Fibroblast of the aortic adventitia (primary cell): ENCODE data around the gene BCL2L15. TPM values are rescaled to one million over a fixed set of nuclear protein-coding genes. Genes with fewer than 3 reads are reported as not detected.

Experiments
- DNase-seq: peaks from one replicate; pipeline ENCODE4 v3.0.0-alpha.2; 2010; ENCODE audit warnings: low read depth
- H3K4me3 ChIP-seq: 2 replicates; pipeline ENCODE4 v1.5.1; 2011; ENCODE audit warnings: low read depth, mild to moderate bottlenecking, control low read depth, low read length, moderate library complexity
- CTCF ChIP-seq: IDR thresholded peaks from 2 replicates; pipeline ENCODE4 v1.5.1; 2011; ENCODE audit warnings: mild to moderate bottlenecking, low read length, control low read depth, inconsistent platforms; ENCODE audit not compliant: insufficient read depth
- total RNA-seq: library from RNA; depleted of rRNA; stranded (reverse); fragments of >200 nt; gene quantifications from 2 replicates; pipeline ENCODE4 v1.2.3, GENCODE V29; 2012; ENCODE audit warnings: low replicate concordance

BCL2L15 gene
- total RNA-seq, 1 donor: 0.18 TPM

GRCh38 chr1:113859478-113860175 lies 27.8 kb downstream of the BCL2L15 start:
- TF ChIP-seq CTCF: no peak
- DNase-seq: peak; percentile 28
- H3K4me3 ChIP-seq: peak overlapping the region; percentile 20

- H3K4me3 ChIP-seq: no peak overlapping the region
- DNase-seq: no peak
- TF ChIP-seq CTCF: no peak
These were observed 28.4 kb downstream of the BCL2L15 start for GRCh38 chr1:113858982-113859381.

- no peak for DNase-seq
- no peak overlapping the region for H3K4me3 ChIP-seq
- TF ChIP-seq CTCF: no peak
These were observed 29.0 kb downstream of the BCL2L15 start for GRCh38 chr1:113858418-113858817.

- H3K4me3 ChIP-seq: no peak overlapping the region
- no peak for DNase-seq
- TF ChIP-seq CTCF: no peak
These were observed 29.6 kb downstream of the BCL2L15 start for GRCh38 chr1:113857776-113858175.

- no peak for DNase-seq
- H3K4me3 ChIP-seq: no peak overlapping the region
- TF ChIP-seq CTCF: no peak
These were observed 31.0 kb downstream of the BCL2L15 start for GRCh38 chr1:113856401-113856790.

GRCh38 chr1:113855630-113856400 lies 31.6 kb downstream of the BCL2L15 start:
- H3K4me3 ChIP-seq: no peak overlapping the region
- no peak for TF ChIP-seq CTCF
- DNase-seq: no peak
